T-helper 1 cell treated with Interleukin-12 subunit alpha and Interleukin-12 subunit beta and Interleukin-4 antibody, amounts not matched to agents 30 ng/mL and 1 ng/mL, for 36 hours (primary cell): ENCODE measurements around the gene ACOD1. TPM values are rescaled to one million over a fixed set of nuclear protein-coding genes. Genes with fewer than 3 reads are reported as not detected.

Experiments used
- intact Hi-C: fragments of 100-400 bp; cut with micrococcal nuclease; formaldehyde crosslinking; loops from one replicate; pipeline ENCODE4 v1.15.1; 2024
- total RNA-seq: library from RNA; stranded (reverse); gene quantifications from 2 replicates; pipeline ENCODE4 v1.2.3, GENCODE V29; 2022

ACOD1 gene
- total RNA-seq, 1 donor from 2014 or later: not detected

DNA sequence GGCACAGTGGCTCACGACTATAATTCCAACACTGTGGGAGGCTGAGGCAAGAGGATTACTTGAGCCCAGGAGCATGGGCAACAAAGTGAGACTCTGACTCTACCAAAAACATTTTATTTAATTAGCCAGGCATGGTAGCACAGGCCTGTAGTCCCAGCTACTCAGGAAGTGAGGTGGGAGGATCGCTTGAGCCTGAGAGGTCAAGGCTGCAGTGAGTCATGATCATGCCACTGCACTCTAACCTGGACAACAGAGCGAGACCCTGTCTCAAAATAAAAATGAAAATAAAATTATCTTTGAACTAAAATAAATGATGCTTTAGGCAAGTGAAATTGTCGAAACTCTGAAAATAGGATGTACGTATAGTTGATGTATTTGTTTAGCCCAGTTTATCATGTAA lies 35.4 kb downstream of the ACOD1 start:
- intact Hi-C loops: loop anchor here (10.0 kb wide), 2 partner anchors 1041 to 1289 kb away; no protein-coding TSS in a partner anchor

DNA sequence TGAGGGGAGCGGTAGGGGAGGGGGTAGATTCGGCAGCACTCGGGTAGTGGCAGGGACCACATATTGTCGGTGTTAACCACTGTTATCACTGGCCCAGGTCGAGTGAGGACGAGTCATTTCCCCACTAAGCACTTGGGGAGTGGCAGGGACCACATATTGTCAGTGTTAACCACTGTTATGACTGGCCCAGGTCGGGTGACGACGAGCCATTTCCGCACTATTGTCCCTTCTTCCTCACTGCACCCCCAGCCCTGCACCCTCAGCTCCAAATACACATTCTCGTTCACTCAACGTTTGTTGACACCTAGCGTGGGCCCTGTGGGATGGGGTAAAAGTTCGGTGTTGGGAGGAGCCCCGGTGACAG lies 43.1 kb downstream of the ACOD1 start:
- intact Hi-C loops: loop anchor here (1.0 to 5.0 kb wide), 7 partner anchors 11 to 1444 kb away; partner anchors contain the start of genes KCTD12, SLAIN1 and UCHL3

DNA sequence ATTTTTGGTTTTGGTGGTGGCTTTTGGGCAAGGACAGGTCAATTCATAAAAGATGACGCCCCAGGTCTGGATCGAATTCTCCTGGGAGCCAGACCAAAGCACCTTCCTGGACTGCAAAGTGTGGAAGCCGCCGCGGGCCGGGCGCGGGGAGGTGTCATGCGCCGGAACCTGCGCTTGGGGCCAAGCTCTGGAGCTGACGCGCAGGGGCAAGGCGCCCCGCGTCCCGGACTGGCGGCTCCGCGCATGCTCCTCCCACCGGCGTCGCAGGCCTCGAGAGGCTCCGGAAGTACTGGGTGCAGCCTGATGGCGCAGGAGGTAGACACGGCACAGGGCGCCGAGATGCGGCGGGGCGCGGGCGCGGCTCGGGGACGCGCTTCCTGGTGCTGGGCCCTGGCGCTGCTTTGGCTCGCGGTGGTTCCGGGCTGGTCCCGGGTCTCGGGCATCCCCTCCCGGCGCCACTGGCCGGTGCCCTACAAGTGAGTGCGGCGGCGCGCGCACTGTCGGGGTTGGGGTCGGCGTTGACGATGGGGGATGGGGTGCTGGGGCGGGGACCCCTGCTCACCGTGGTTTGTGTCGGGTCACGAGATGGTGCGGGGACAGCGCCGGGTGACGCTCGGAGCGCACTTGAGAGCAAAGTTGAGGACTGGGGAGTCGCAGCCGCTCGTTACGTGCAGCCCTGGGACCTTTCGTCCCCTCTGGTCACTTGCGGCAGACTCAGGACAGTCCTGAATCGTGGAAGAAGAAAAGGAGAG lies 43.7 kb downstream of the ACOD1 start, which contains the start of gene CLN5:
CLN5 (plus strand) TSS at position 286 of the 752 bp plus-strand sequence; CDS start at position 304, 18 bp downstream.
- intact Hi-C loops: loop anchor here (1.0 to 5.0 kb wide), 13 partner anchors 10 to 1445 kb away; partner anchors contain the start of genes FBXL3, KCTD12, SLAIN1 and UCHL3

DNA sequence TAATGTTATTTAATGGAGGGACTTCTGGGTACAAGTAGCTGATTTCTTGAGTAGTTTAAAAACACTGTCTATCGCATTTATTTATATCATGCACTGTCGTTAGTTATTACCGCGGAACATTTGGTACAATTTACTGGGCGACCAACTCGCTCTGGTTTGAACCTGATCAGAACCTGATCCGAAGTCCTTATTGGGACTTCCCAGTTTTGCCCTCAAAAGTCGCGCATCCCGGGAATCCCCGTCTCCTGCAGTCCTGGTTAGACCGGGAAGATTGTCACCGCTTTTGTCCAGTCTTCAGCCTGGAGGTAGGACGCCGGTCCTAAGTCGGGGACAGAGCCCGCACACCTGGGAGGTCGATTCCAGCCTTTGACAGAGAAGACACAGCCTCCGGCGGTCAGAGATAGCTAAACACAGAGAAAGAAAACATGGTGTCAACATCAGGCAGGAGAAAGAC lies 44.3 kb downstream of the ACOD1 start:
- intact Hi-C loops: loop anchor here (1.0 to 5.0 kb wide), 8 partner anchors 10 to 1445 kb away; partner anchors contain the start of genes FBXL3 and UCHL3

DNA sequence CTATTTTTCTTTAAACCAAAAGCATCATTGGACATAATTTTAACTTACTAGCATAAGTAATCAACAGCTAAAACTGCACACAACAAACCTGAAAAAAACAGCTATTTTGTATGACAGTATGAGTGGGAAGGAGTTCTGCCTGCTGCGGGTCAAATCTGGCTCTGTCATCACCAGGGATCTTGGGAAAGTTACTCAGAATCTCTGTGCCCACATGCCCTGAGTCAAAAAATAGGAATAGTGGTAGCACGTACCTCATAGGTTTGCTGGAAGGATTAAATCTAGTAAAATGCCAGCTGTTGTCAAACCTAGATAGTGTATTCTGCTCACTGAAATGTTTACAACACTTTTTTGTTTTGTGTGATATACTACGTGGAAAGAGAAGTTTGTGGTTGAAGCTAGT lies 44.7 kb downstream of the ACOD1 start:
- intact Hi-C loops: loop anchor here (2.0 to 5.0 kb wide), 4 partner anchors 16 to 1446 kb away; partner anchors contain the start of gene UCHL3

DNA sequence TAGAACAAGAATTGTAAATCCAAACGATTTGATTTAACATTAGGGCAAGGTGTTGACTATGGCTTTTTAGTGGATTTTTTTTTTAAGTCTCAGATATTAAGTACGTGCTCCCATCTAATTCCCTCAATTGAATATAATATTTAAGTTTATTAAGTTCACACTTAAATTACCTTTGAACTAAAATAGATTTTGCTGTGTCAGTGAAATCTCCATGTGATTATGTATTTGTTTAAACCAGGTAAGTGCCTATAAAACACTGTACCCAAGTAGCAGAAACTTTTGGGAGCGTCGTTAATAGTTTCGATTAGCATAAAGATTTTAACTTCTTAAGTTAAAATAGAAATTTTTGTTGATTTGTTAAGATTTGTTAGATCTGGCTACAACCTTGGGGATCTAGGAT lies 45.2 kb downstream of the ACOD1 start:
- intact Hi-C loops: loop anchor here (2.0 to 5.0 kb wide), 4 partner anchors 15 to 1446 kb away; partner anchors contain the start of gene UCHL3

DNA sequence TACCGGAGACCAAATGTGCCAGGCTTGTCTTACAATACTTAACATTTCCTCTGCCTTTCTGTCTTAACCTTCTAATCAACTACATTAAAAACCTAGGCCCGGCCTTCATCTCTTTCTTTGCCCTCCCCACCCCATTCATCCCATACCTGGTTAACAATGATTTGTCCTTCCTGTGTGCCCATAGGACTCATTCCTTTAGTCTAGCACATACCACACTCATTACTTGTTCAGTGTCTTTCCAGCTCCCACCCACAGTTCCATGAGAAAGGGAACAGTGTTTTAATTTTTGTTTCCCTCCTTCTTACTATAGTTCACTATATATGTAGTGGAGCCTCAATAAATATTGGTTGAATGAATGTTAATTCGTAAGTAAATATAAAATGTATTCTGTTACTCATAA lies 46.0 kb downstream of the ACOD1 start:
- intact Hi-C loops: loop anchor here (5.0 kb wide), 2 partner anchors 1122 to 1447 kb away; partner anchors contain the start of gene UCHL3

DNA sequence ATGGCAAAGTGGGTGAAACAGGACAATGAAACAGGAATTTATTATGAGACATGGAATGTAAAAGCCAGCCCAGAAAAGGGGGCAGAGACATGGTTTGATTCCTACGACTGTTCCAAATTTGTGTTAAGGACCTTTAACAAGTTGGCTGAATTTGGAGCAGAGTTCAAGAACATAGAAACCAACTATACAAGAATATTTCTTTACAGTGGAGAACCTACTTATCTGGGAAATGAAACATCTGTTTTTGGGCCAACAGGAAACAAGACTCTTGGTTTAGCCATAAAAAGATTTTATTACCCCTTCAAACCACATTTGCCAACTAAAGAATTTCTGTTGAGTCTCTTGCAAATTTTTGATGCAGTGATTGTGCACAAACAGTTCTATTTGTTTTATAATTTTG lies 52.2 kb downstream of the ACOD1 start:
- intact Hi-C loops: no loop called here

DNA sequence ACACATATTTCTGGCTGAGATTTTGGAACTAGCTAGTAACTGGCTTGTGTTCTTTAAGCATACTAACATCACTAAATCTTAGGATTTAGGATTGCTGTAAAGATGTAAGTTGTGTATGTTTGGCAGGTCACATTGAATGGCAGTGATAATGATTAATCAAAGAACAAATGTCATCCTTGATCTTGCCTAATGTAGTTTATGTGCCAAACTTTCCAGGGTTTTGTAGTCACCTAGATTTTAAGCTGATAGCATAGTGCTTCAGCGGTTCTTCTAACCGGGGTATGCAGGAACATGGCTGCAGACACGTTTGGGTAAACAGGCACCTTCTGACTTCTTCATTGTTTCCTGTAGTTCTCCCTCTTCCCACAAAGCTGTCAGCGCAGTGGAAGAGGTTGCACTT lies 53.2 kb downstream of the ACOD1 start:
- intact Hi-C loops: no loop called here

DNA sequence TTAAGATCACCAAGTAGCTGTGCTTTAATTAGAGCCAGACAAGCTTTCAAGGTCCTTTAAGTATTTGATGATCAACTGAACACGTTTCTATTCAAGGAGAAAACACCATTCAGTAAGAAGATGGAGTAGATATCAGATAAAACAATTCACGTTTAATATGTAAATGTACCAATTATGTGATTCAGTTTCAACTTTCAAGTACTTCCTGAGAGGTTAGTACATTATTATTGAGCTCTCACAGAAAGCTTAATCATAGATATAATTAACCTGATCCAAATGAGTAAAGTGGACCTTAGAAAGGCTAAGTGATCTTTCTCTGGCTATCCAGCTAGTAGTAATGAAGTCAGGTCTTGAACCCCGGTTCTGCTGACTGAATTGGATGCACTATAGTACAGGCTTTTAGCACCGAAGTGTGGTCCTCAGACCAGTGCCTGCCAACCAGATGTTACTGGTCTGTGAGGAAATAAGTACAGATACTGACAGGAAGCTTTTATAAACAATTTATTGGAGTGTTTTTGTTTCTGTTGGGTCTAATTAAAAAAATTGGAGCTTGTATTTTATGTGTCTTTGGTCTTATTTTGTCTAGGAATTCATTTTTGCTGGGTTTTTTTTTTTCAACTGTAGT lies 53.8 kb downstream of the ACOD1 start:
- intact Hi-C loops: loop anchor here (1.0 kb wide), 2 partner anchors 10 to 22 kb away; partner anchors contain the start of gene CLN5

DNA sequence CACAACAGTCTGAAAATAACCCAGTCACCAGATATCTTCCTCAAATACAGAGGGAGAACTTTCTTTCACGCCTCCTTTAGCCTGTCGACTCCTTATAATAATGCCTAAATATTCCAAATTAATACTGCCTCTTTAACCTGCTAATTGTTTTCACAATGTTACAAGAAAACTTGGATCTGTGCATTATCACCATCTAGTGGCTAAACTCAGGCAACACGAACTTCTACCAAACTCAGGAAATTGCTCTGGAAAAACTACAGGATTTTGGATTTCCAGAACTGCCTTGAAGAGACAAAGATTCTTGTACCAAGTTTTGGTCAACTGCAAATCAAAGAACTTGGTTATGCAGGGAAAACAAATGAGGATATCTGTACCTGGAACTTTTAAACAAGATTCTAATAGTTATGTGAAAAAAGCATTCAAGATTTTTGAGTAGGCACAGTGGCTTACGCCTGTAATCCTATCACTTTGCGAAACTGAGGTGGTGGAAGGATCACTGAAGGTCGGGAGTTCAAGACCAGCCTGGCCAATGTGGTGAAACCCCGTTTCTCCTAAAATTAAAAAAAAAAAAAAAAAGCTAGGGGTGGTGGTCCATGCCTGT lies 54.4 kb downstream of the ACOD1 start:
- intact Hi-C loops: loop anchor here (1.0 kb wide), 2 partner anchors 10 to 22 kb away; partner anchors contain the start of gene CLN5

Other genes starting within 250 kb of the ACOD1 start
- 4.3 TPM in 2 replicates for gene KCTD12, start 62.1 kb upstream of the ACOD1 start, total RNA-seq
- gene CLN5, start 43.6 kb downstream of the ACOD1 start, total RNA-seq: 17.2 and 18.2 TPM in 2 replicates
- 42.1 and 42.8 TPM in 2 replicates for gene FBXL3, start 78.6 kb downstream of the ACOD1 start, total RNA-seq